HUES6 (cell line): ENCODE measurements around the gene DISC1.

Source experiments
- H3K27ac ChIP-seq: 2 replicates; pipeline ENCODE4 v1.7.0; 2013; ENCODE audit warnings: low read depth, mild to moderate bottlenecking, low read length, inconsistent platforms
- H3K27me3 ChIP-seq: 2 replicates; pipeline ENCODE4 v1.6.1; 2013; ENCODE audit warnings: low read length; ENCODE audit not compliant: control insufficient read depth, insufficient read depth
- H3K36me3 ChIP-seq: 2 replicates; pipeline ENCODE4 v1.6.1; 2013; ENCODE audit warnings: low read length; ENCODE audit not compliant: control insufficient read depth, insufficient read depth
- H3K4me1 ChIP-seq: 2 replicates; pipeline ENCODE4 v1.6.1; 2013; ENCODE audit warnings: low read length; ENCODE audit not compliant: control insufficient read depth, insufficient read depth
- H3K4me3 ChIP-seq: 2 replicates; pipeline ENCODE4 v1.5.1; 2013; ENCODE audit warnings: low read depth, low read length
- H3K9ac ChIP-seq: one replicate; pipeline ENCODE4 v1.6.1; 2013; ENCODE audit warnings: mild to moderate bottlenecking, low read length
- H3K9me3 ChIP-seq: 2 replicates; pipeline ENCODE4 v1.6.1; 2013; ENCODE audit warnings: low read depth, low read length; ENCODE audit not compliant: control insufficient read depth, insufficient read depth

Gene DISC1

GRCh38 chr1:232084584-232085223 lies 458.1 kb downstream of the DISC1 start:
- peaks cover 8% of the 10 kb centered on the region for H3K4me1 ChIP-seq
- no peaks in the 10 kb centered on the region for H3K36me3 ChIP-seq
- no peaks in the 10 kb centered on the region for H3K9me3 ChIP-seq
- no peak overlapping the region for H3K27ac ChIP-seq
- H3K4me3 ChIP-seq: no peak overlapping the region
- no peaks in the 10 kb centered on the region; the same call in 1 of the 2 replicates for H3K27me3 ChIP-seq
- H3K9ac ChIP-seq: no peak overlapping the region

GRCh38 chr1:232090816-232091215 lies 464.2 kb downstream of the DISC1 start:
- Histone ChIP-seq H3K9ac (no peak overlapping the region), H3K9me3 (no peaks in the 10 kb centered on the region), H3K27ac (no peak overlapping the region), H3K27me3 (no peaks in the 10 kb centered on the region; the same call in 1 of the 2 replicates), H3K4me1 (no peaks in the 10 kb centered on the region), H3K36me3 (no peaks in the 10 kb centered on the region), H3K4me3 (no peak overlapping the region)
